Measurements from ENCODE around the gene OBP2A.
A peak's percentile ranks its signal among the peaks of the same experiment; 100 is the strongest.

The OBP2A gene

DNA sequence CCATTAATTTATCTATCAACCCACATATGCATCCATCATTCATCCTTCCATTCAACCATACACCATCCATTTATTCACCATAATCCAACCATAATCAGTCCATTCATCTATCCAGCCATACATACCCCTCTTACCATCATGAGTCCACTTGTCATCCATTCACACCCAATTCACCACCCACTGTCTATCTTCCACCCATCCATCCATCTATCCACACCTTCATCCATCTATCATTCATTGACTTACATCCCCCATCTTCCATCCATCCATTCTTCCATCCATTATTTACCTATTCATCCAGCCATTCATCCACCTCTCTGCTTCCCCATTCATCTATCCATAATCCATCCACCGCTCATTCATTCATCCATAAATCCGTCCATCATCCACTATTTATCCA lies 33.4 kb downstream of the OBP2A start:
- no peak for TF ChIP-seq CTCF (IDR thresholded peaks at IDR 0.05)
- no peak overlapping the region for H3K4me3 ChIP-seq
- no peak for DNase-seq (ENCODE audit: low spot score)
- H3K27ac ChIP-seq: no peak overlapping the region

- Histone ChIP-seq H3K27ac (no peak overlapping the region), H3K4me3 (no peak overlapping the region)
- DNase-seq (ENCODE audit: low spot score): no peak
- TF ChIP-seq CTCF (IDR thresholded peaks at IDR 0.05): no peak
Measured at GRCh38 chr9:135579889-135580660, 34.1 kb downstream of the OBP2A start.

DNA sequence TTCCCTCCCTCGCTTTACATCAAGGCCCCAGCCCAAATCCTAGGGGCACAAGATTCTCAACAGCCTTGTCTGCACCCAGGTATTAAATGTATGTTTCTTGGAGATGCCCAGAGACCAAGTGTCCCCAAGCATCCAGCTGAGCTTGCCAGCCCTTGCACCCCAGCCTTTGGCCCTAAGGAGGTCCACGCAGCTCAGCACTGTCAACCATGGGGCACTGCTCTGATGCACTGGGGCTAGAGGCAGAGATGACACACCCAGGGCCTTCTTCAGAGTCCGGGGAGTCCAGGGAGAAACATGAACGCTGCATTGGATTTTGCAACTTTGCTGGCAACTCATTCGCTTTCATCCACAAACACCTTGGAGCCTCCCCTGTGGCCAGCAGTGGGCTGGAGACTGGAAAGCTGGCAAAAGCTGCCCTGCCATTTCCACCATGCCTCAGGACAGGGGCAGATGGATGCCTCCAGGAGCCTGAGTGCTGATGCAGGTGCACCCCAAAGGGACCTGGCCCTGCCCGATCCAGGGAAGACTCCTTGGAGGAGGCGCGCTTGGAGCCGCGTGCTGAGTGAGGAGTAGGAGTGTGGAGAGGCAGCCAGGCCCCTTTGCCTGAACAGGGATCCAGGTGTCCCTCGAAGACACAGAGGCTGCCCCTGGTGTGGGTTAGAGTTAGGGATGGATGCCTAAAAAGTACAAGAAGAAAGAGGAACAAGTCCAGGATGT lies 34.9 kb downstream of the OBP2A start:
- H3K4me3 ChIP-seq: no peak overlapping the region
- H3K27ac ChIP-seq: no peak overlapping the region
- no peak for TF ChIP-seq CTCF (IDR thresholded peaks at IDR 0.05)
- no peak for DNase-seq (ENCODE audit: low spot score)

GRCh38 chr9:135581636-135582426 lies 35.9 kb downstream of the OBP2A start:
- no peak for DNase-seq (ENCODE audit: low spot score)
- no peak overlapping the region for H3K4me3 ChIP-seq
- H3K27ac ChIP-seq: no peak overlapping the region
- TF ChIP-seq CTCF (IDR thresholded peaks at IDR 0.05): no peak

- Histone ChIP-seq H3K4me3 (no peak overlapping the region), H3K27ac (no peak overlapping the region)
- no peak for TF ChIP-seq CTCF (IDR thresholded peaks at IDR 0.05)
- no peak for DNase-seq (ENCODE audit: low spot score)
Measured at GRCh38 chr9:135582541-135582940, 36.6 kb downstream of the OBP2A start.

GRCh38 chr9:135582966-135583687 lies 37.2 kb downstream of the OBP2A start:
- Histone ChIP-seq H3K27ac (no peak overlapping the region), H3K4me3 (no peak overlapping the region)
- peak; percentile 57 for DNase-seq (ENCODE audit: low spot score)
- TF ChIP-seq CTCF (IDR thresholded peaks at IDR 0.05): no peak

Data from coronary artery (tissue), 2 donors.